Vagina (tissue), 2 donors: ENCODE measurements around the gene PCYOX1L.

Experiments used
- CTCF ChIP-seq, 3 experiments: fragments of 450-650 bp in 2 of 3; fragments of 200-600 bp in 1 of 3; sonication (generic) in 1 of 3; IDR thresholded peaks; one replicate each; pipeline ENCODE4 v1.5.1; 2017 to 2019; ENCODE audit warnings: antibody characterized with exemption in 3 of 3, mild to moderate bottlenecking in 2 of 3, moderate library complexity in 2 of 3
- POLR2AphosphoS5 ChIP-seq, 2 donors: sonication (generic); formaldehyde crosslinking; IDR thresholded peaks; one replicate each; pipeline ENCODE4 v1.9.0; 2017; ENCODE audit warnings: antibody characterized with exemption in 2 of 2, mild to moderate bottlenecking in 2 of 2, low read depth in 1 of 2; ENCODE audit not compliant: insufficient read depth in 1 of 2

- no peak for TF ChIP-seq CTCF (IDR thresholded peaks at IDR 0.05)
- peak in 1 of 2 donors; percentile 62 for TF ChIP-seq POLR2AphosphoS5 (IDR thresholded peaks at IDR 0.05; ENCODE audit: insufficient read depth in 1 of 2, low read depth in 1 of 2)
Measured at GRCh38 chr5:149387081-149387631, 29.3 kb downstream of the PCYOX1L start.
